H9 (cell line): ENCODE measurements around the gene NCKAP5. TPM values are rescaled to one million over a fixed set of nuclear protein-coding genes. Genes with fewer than 3 reads are reported as not detected.

Source experiments
- DNase-seq: peaks from one replicate; pipeline ENCODE4 v3.0.0-alpha.2; 2017
- H2AFZ ChIP-seq: one replicate; pipeline ENCODE4 v1.6.1; 2013; ENCODE audit warnings: mild to moderate bottlenecking, low read length, control low read depth, moderate library complexity
- H2AK5ac ChIP-seq: 2 replicates; pipeline ENCODE4 v1.6.1; 2013; ENCODE audit warnings: low read length, control low read depth, mixed read lengths; ENCODE audit not compliant: insufficient read length
- H2BK120ac ChIP-seq: one replicate; pipeline ENCODE4 v1.6.1; 2013; ENCODE audit warnings: low read depth, mild to moderate bottlenecking, low read length, control low read depth, inconsistent platforms; ENCODE audit not compliant: poor library complexity, severe bottlenecking
- H2BK12ac ChIP-seq: 2 replicates; pipeline ENCODE4 v1.6.1; 2013; ENCODE audit warnings: low read length, control low read depth, mixed read lengths, low read depth; ENCODE audit not compliant: insufficient read length
- H2BK15ac ChIP-seq: 2 replicates; pipeline ENCODE4 v1.6.1; 2013; ENCODE audit warnings: low read depth, low read length, control low read depth
- H2BK20ac ChIP-seq: one replicate; pipeline ENCODE4 v1.6.1; 2013; ENCODE audit warnings: low read depth, mild to moderate bottlenecking, low read length, control low read depth, inconsistent platforms; ENCODE audit not compliant: poor library complexity, severe bottlenecking
- H2BK5ac ChIP-seq: 2 replicates; pipeline ENCODE4 v1.6.1; 2013; ENCODE audit warnings: low read length, control low read depth, mixed read lengths; ENCODE audit not compliant: insufficient read length
- H3K14ac ChIP-seq: 2 replicates; pipeline ENCODE4 v1.6.1; 2013; ENCODE audit warnings: low read length, control low read depth; ENCODE audit not compliant: insufficient read depth
- H3K18ac ChIP-seq: 2 replicates; pipeline ENCODE4 v1.6.1; 2013; ENCODE audit warnings: low read depth, mild to moderate bottlenecking, mixed read lengths, low read length, control low read depth; ENCODE audit not compliant: insufficient read length
- H3K23ac ChIP-seq: 2 replicates; pipeline ENCODE4 v1.6.1; 2013; ENCODE audit warnings: low read length, control low read depth, mixed read lengths, low read depth; ENCODE audit not compliant: insufficient read length
- H3K23me2 ChIP-seq: 2 replicates; pipeline ENCODE4 v1.6.1; 2013; ENCODE audit warnings: low read depth, mild to moderate bottlenecking, mixed read lengths, low read length, control low read depth; ENCODE audit not compliant: insufficient read length, poor library complexity, severe bottlenecking
- H3K27ac ChIP-seq: 2 replicates; pipeline ENCODE4 v1.5.1; 2013; ENCODE audit warnings: low read length, control low read depth, mixed read lengths, low read depth; ENCODE audit not compliant: insufficient read length
- H3K27me3 ChIP-seq: 2 replicates; pipeline ENCODE4 v1.6.1; 2013; ENCODE audit warnings: low read length, control low read depth, inconsistent platforms; ENCODE audit not compliant: insufficient read depth
- H3K4ac ChIP-seq: 2 replicates; pipeline ENCODE4 v1.6.1; 2013; ENCODE audit warnings: low read depth, mild to moderate bottlenecking, control low read depth, inconsistent platforms, low read length, moderate library complexity
- H3K4me1 ChIP-seq: 2 replicates; pipeline ENCODE4 v1.6.1; 2013; ENCODE audit warnings: low read length, control low read depth, inconsistent platforms; ENCODE audit not compliant: insufficient read depth
- H3K4me2 ChIP-seq: 2 replicates; pipeline ENCODE4 v1.6.1; 2013; ENCODE audit warnings: low read length, control low read depth, mixed read lengths; ENCODE audit not compliant: insufficient read length, insufficient read depth
- H3K56ac ChIP-seq: 2 replicates; pipeline ENCODE4 v1.6.1; 2013; ENCODE audit warnings: low read depth, mild to moderate bottlenecking, mixed read lengths, low read length, control low read depth; ENCODE audit not compliant: insufficient read length
- H3K79me1 ChIP-seq: 2 replicates; pipeline ENCODE4 v1.6.1; 2013; ENCODE audit warnings: low read depth, mild to moderate bottlenecking, moderate library complexity, low read length, control low read depth, inconsistent platforms; ENCODE audit not compliant: insufficient read depth, poor library complexity, severe bottlenecking
- H3K79me2 ChIP-seq: 2 replicates; pipeline ENCODE4 v1.6.1; 2013; ENCODE audit warnings: low read length, control low read depth, inconsistent platforms; ENCODE audit not compliant: insufficient read depth
- H3K9ac ChIP-seq: 2 replicates; pipeline ENCODE4 v1.6.1; 2013; ENCODE audit warnings: low read length, control low read depth, mixed read lengths; ENCODE audit not compliant: insufficient read length; ENCODE audit errors: extremely low read depth
- H3K9me3 ChIP-seq: one replicate; pipeline ENCODE4 v1.6.1; 2013; ENCODE audit warnings: low read depth, low read length, inconsistent platforms; ENCODE audit not compliant: control insufficient read depth
- H3T11ph ChIP-seq: one replicate; pipeline ENCODE4 v1.6.1; 2013; ENCODE audit warnings: mild to moderate bottlenecking, low read length, control low read depth, inconsistent platforms
- H4K20me1 ChIP-seq: one replicate; pipeline ENCODE4 v1.6.1; 2013; ENCODE audit not compliant: control insufficient read depth, insufficient read length, insufficient read depth
- H4K5ac ChIP-seq: 2 replicates; pipeline ENCODE4 v1.6.1; 2013; ENCODE audit warnings: low read depth, mild to moderate bottlenecking, mixed read lengths, low read length, control low read depth; ENCODE audit not compliant: insufficient read length
- H4K8ac ChIP-seq: replicated peaks from 2 replicates; pipeline ENCODE4 v1.6.1; 2013; ENCODE audit warnings: low read length, control low read depth, mixed read lengths, low read depth; ENCODE audit not compliant: insufficient read length
- H4K91ac ChIP-seq: 2 replicates; pipeline ENCODE4 v1.6.1; 2013; ENCODE audit warnings: low read depth, mild to moderate bottlenecking, moderate library complexity, mixed read lengths, low read length, control low read depth; ENCODE audit not compliant: insufficient read length
- H3K27ac Mint-ChIP-seq, 3 experiments: 2 replicates in 2 of 3; 3 replicates in 1 of 3; pipeline ENCODE4 v1.8.0; 2020 to 2021; ENCODE audit warnings: mixed read lengths in 3 of 3, mild to moderate bottlenecking in 1 of 3, moderate library complexity in 1 of 3
- H3K27me3 Mint-ChIP-seq: 2 replicates; pipeline ENCODE4 v1.8.0; 2021; ENCODE audit warnings: low read depth, mild to moderate bottlenecking, moderate library complexity, mixed read lengths
- H3K36me3 Mint-ChIP-seq, 3 experiments: 2 replicates in 2 of 3; 3 replicates in 1 of 3; pipeline ENCODE4 v1.8.0; 2020 to 2021; ENCODE audit warnings: low read depth in 3 of 3, mixed read lengths in 3 of 3; ENCODE audit not compliant: insufficient read depth in 1 of 3
- H3K4me1 Mint-ChIP-seq, 2 experiments: 2 replicates each; pipeline ENCODE4 v1.8.0; 2020; ENCODE audit warnings: mixed read lengths in 2 of 2
- H3K4me3 Mint-ChIP-seq, 2 experiments: 2 replicates in 1 of 2; 3 replicates in 1 of 2; pipeline ENCODE4 v1.8.0; 2020 to 2021; ENCODE audit warnings: mild to moderate bottlenecking in 2 of 2, mixed read lengths in 2 of 2, moderate library complexity in 1 of 2
- H3K9me3 Mint-ChIP-seq, 2 experiments: 2 replicates in 1 of 2; 3 replicates in 1 of 2; pipeline ENCODE4 v1.8.0; 2020; ENCODE audit warnings: mild to moderate bottlenecking in 2 of 2, mixed read lengths in 2 of 2, moderate library complexity in 1 of 2
- CTCF ChIP-seq: fragments of 200-600 bp; sonication (generic); conservative IDR thresholded peaks from 3 replicates; pipeline ENCODE4 v1.8.0; 2021; ENCODE audit warnings: antibody characterized with exemption, mild to moderate bottlenecking
- WGBS: extraction: QIAGEN DNeasy Blood & Tissue Kit; methylation state at CpG from one replicate; pipeline ENCODE4 v1.1.7; 2013; ENCODE audit warnings: missing lambda C conversion rate, low lambda C conversion rate, mixed read lengths; ENCODE audit not compliant: insufficient read length; ENCODE audit errors: extremely low coverage; 5-methylcytosine and 5-hydroxymethylcytosine counted together
- total RNA-seq: library from RNA; stranded (reverse); gene quantifications from 2 replicates; pipeline ENCODE4 v1.2.1, GENCODE V29; 2021

NCKAP5 gene
- total RNA-seq, 1 experiment from 2014 or later: 0.26 TPM

GRCh38 chr2:133171393-133172004 is 396.8 kb downstream of the NCKAP5 start:
- Histone ChIP-seq H2AFZ (no peak overlapping the region), H3K27me3 (no peaks in the 10 kb centered on the region), H4K5ac (no peak overlapping the region), H4K91ac (no peak overlapping the region), H2BK120ac (no peak overlapping the region), H2BK5ac (no peak overlapping the region), H3K4ac (no peak overlapping the region), H3K79me1 (no peaks in the 10 kb centered on the region), H2BK15ac (no peak overlapping the region), H3K23me2 (no peaks in the 10 kb centered on the region), H3K23ac (no peak overlapping the region), H3K18ac (no peak overlapping the region), H2BK20ac (no peak overlapping the region), H3K9me3 (no peaks in the 10 kb centered on the region), H4K8ac (no peak overlapping the region), H3K4me1 (no peaks in the 10 kb centered on the region), H3K4me2 (no peak overlapping the region), H3K27ac (no peak overlapping the region), H3K56ac (no peak overlapping the region), H4K20me1 (no peaks in the 10 kb centered on the region), H3K79me2 (no peaks in the 10 kb centered on the region), H2BK12ac (no peak overlapping the region), H3K9ac (no peak overlapping the region), H3K14ac (no peak overlapping the region), H3T11ph (no peak overlapping the region), H2AK5ac (no peak overlapping the region)
- Mint-ChIP-seq H3K9me3 (no peaks in the 10 kb centered on the region; a peak in 1 of 5 replicates), H3K4me1 (peaks cover 0 to 5% of the 10 kb centered on the region in 2 experiments; a peak in 3 of 4 replicates), H3K36me3 (no peaks in the 10 kb centered on the region), H3K27me3 (no peaks in the 10 kb centered on the region), H3K27ac (no peak overlapping the region), H3K4me3 (no peak overlapping the region)
- TF ChIP-seq CTCF: peak; percentile 83
- WGBS: no CpG with 5 or more reads among the region's 3 CpGs
- no peak for DNase-seq
